OCI-LY7 (cell line): Measurements from ENCODE around the gene ZNF506. TPM values are rescaled to one million over a fixed set of nuclear protein-coding genes. Genes with fewer than 3 reads are reported as not detected.

Experiments used
- BruUV-seq: library from RNA; stranded (reverse); fragments of 400-500 nt; replicated peaks from 2 replicates; lab custom pipeline; 2021; lab: Mats Ljungman, UMichigan
- CTCF ChIA-PET: fragments of 300-600 bp; sonication (Branson Sonifier 250); formaldehyde crosslinking; loops from one replicate; lab custom pipeline; 2022; ENCODE audit warnings: antibody characterized with exemption; ENCODE audit not compliant: unreplicated experiment; lab: Charles Lee
- POLR2A ChIA-PET: fragments of 300-600 bp; sonication (Branson Sonifier 250); formaldehyde crosslinking; loops from one replicate; lab custom pipeline; 2022; ENCODE audit warnings: antibody characterized with exemption; lab: Charles Lee
- DNase-seq: peaks from one replicate; pipeline ENCODE4 v3.0.0-alpha.2; 2015; ENCODE audit warnings: low spot score
- H2AFZ ChIP-seq: fragments of 200-600 bp; sonication (generic), shearing (Covaris generic); 2 replicates; pipeline ENCODE4 v1.6.1; 2014; ENCODE audit warnings: mild to moderate bottlenecking, antibody characterized with exemption, low read length, moderate library complexity
- H3K27ac ChIP-seq: fragments of 200-600 bp; sonication (generic); 2 replicates; pipeline ENCODE4 v1.5.1; 2014; ENCODE audit warnings: mixed run types, low read depth, mild to moderate bottlenecking, moderate library complexity, low read length, inconsistent platforms; ENCODE audit not compliant: poor library complexity, severe bottlenecking
- H3K36me3 ChIP-seq: fragments of 200-600 bp; sonication (generic); 2 replicates; pipeline ENCODE4 v1.6.1; 2014; ENCODE audit warnings: mild to moderate bottlenecking, antibody characterized with exemption, low read length, moderate library complexity, mixed read lengths; ENCODE audit not compliant: insufficient read depth
- H3K4me1 ChIP-seq: fragments of 200-600 bp; sonication (generic); 2 replicates; pipeline ENCODE4 v1.5.1; 2014; ENCODE audit warnings: mild to moderate bottlenecking, low read length; ENCODE audit not compliant: insufficient read depth, poor library complexity, severe bottlenecking
- H3K4me2 ChIP-seq: fragments of 200-600 bp; sonication (generic); 2 replicates; pipeline ENCODE4 v1.6.1; 2014; ENCODE audit warnings: mild to moderate bottlenecking, low read length
- H3K4me3 ChIP-seq: fragments of 200-600 bp; sonication (generic); 2 replicates; pipeline ENCODE4 v1.5.1; 2014; ENCODE audit warnings: mild to moderate bottlenecking, low read depth, low read length; ENCODE audit not compliant: poor library complexity, severe bottlenecking
- H3K79me2 ChIP-seq: fragments of 200-600 bp; sonication (generic); 2 replicates; pipeline ENCODE4 v1.6.1; 2016; ENCODE audit warnings: low read depth, mild to moderate bottlenecking, low read length, moderate library complexity, mixed read lengths; ENCODE audit not compliant: insufficient read depth
- H3K9me2 ChIP-seq: fragments of 200-600 bp; sonication (generic); 2 replicates; pipeline ENCODE4 v1.6.1; 2016; ENCODE audit warnings: mild to moderate bottlenecking, low read length, mixed read lengths; ENCODE audit not compliant: insufficient read depth
- H3K9me3 ChIP-seq: fragments of 200-600 bp; sonication (generic); 2 replicates; pipeline ENCODE4 v1.6.1; 2014; ENCODE audit warnings: mild to moderate bottlenecking, mixed run types, low read length, mixed read lengths
- H4K20me1 ChIP-seq: fragments of 200-600 bp; sonication (generic); 2 replicates; pipeline ENCODE4 v1.6.1; 2014; ENCODE audit warnings: mild to moderate bottlenecking, antibody characterized with exemption, low read length, moderate library complexity, mixed read lengths; ENCODE audit not compliant: insufficient read depth
- EZH2phosphoT487 ChIP-seq: fragments of 200-600 bp; sonication (generic); IDR thresholded peaks from 2 replicates; pipeline ENCODE4 v1.6.1; 2018; ENCODE audit warnings: low read depth, borderline replicate concordance, mild to moderate bottlenecking, mixed run types, antibody characterized with exemption, low read length, moderate library complexity, mixed read lengths
- intact Hi-C: fragments of 100-400 bp; cut with micrococcal nuclease; formaldehyde crosslinking; loops from one replicate; pipeline ENCODE4 v1.10.0; 2022; ENCODE audit not compliant: unreplicated experiment
- small RNA-seq: library from RNA; depleted of rRNA; stranded (forward); fragments of <200 nt; gene quantifications from one replicate; pipeline ENCODE3, GENCODE V24; 2014
- total RNA-seq, 2 experiments: library from RNA; depleted of rRNA in 1 of 2; stranded (reverse); fragments of >200 nt in 1 of 2; shearing (Covaris generic) in 1 of 2; gene quantifications; 2 replicates each; pipeline ENCODE4 v1.2.3, GENCODE V29; 2014 to 2022
- TF ChIP-seq, protein P1 (sequence below): fragments of 200-600 bp; sonication (generic); conservative IDR thresholded peaks from 2 replicates; pipeline ENCODE4 v1.5.1; 2014; ENCODE audit warnings: mild to moderate bottlenecking, antibody characterized with exemption, low read length, moderate library complexity, mixed read lengths

Gene ZNF506
- total RNA-seq, 2 experiments from 2014 or later, result 29.7 to 36.4 TPM

DNA sequence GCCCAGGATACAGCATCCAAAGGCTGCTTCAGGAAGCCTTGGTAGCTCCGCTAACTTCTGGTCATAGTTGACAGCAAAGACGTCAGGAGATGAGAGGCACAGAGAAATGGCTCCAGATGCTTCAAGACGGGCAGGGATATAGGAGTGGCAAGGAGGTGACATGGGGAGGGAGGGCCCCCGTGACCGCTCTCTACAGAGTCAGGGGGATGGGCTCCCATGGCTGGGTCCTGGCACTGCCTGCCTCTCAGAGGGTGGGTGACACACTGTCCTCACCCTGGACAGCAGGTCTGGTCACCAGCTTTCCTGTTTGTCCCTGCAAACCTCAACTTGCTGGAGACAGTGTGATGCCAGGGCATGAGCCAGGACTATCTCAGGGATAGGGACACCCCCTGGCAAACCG, 78.4 kb downstream of the ZNF506 start:
- H4K20me1 ChIP-seq, result no peaks in the 10 kb centered on the region
- intact Hi-C loops, result loop anchor here (10.0 kb wide), 1 partner anchor 208 kb away; the partner anchor contains the start of gene CILP2
- H3K4me3 ChIP-seq, result no peak overlapping the region
- H3K4me2 ChIP-seq, result no peak overlapping the region
- no peak overlapping the region for H3K27ac ChIP-seq
- DNase-seq, result no peak
- no peaks in the 10 kb centered on the region for H3K4me1 ChIP-seq
- no peaks in the 10 kb centered on the region for H3K36me3 ChIP-seq
- ChIA-PET CTCF (no interaction called here), POLR2A (no interaction called here)
- no peaks in the 10 kb centered on the region for H3K79me2 ChIP-seq
- TF ChIP-seq, protein P1, sequence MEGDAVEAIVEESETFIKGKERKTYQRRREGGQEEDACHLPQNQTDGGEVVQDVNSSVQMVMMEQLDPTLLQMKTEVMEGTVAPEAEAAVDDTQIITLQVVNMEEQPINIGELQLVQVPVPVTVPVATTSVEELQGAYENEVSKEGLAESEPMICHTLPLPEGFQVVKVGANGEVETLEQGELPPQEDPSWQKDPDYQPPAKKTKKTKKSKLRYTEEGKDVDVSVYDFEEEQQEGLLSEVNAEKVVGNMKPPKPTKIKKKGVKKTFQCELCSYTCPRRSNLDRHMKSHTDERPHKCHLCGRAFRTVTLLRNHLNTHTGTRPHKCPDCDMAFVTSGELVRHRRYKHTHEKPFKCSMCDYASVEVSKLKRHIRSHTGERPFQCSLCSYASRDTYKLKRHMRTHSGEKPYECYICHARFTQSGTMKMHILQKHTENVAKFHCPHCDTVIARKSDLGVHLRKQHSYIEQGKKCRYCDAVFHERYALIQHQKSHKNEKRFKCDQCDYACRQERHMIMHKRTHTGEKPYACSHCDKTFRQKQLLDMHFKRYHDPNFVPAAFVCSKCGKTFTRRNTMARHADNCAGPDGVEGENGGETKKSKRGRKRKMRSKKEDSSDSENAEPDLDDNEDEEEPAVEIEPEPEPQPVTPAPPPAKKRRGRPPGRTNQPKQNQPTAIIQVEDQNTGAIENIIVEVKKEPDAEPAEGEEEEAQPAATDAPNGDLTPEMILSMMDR, result no peak
- no peak for TF ChIP-seq EZH2phosphoT487
- no peaks in the 10 kb centered on the region for H3K9me3 ChIP-seq
- no peaks in the 10 kb centered on the region for H3K9me2 ChIP-seq
- no peak overlapping the region for H2AFZ ChIP-seq
- BruUV-seq, result no TSS peak

DNA sequence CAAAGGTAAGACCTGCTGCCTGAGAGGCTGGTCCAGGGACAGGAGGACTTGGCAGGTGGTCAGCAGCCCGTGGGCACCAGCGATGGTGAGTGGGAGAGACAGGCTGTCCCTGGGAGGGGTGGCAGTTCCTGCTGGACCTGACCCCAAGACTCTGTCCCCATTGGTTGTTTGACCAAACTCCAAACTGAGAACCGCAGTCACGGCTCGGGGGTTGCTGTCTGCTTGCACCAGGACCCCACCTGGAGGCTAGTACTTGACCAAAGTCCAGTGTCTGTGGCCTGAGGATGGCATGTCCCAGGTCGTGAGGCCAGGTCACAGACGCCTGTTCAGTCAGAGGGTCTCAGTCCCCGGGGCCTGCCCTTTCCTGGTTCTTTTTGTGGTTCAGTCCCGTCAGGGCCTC, 78.8 kb downstream of the ZNF506 start:
- no TSS peak for BruUV-seq
- POLR2A ChIA-PET, result no interaction called here
- Histone ChIP-seq H3K4me2 (no peak overlapping the region), H3K4me1 (no peaks in the 10 kb centered on the region), H3K27ac (no peak overlapping the region), H2AFZ (no peak overlapping the region), H3K9me3 (no peaks in the 10 kb centered on the region), H3K4me3 (no peak overlapping the region), H3K36me3 (no peaks in the 10 kb centered on the region), H3K9me2 (no peaks in the 10 kb centered on the region), H3K79me2 (no peaks in the 10 kb centered on the region), H4K20me1 (no peaks in the 10 kb centered on the region)
- intact Hi-C loops, result loop anchor here (10.0 kb wide), 1 partner anchor 208 kb away; the partner anchor contains the start of gene CILP2
- TF ChIP-seq, protein P1, result no peak
- TF ChIP-seq EZH2phosphoT487, result no peak
- CTCF ChIA-PET, result no interaction called here
- DNase-seq, result no peak

Small RNA genes lying within 50 kb of the gene (small RNA-seq; reads per million reads assigned to genes)
- not detected for gene AC011477.5

Other genes with a start within 250 kb of the ZNF506 start
- gene PBX4, start 203.1 kb downstream of the ZNF506 start, total RNA-seq (2014; rRNA removed; shearing (Covaris generic)), result 5.1 and 6.7 TPM in 2 replicates
- gene PBX4, start 203.1 kb downstream of the ZNF506 start, total RNA-seq (2022), result 4.6 and 5.0 TPM in 2 replicates
- 6.0 and 12.4 TPM in 2 replicates for gene LPAR2, start 193.5 kb downstream of the ZNF506 start, total RNA-seq (2014; rRNA removed; shearing (Covaris generic))
- 17.5 and 18.4 TPM in 2 replicates for gene LPAR2, start 193.5 kb downstream of the ZNF506 start, total RNA-seq (2022)
- 30.1 and 34.7 TPM in 2 replicates for gene GMIP, start 178.1 kb downstream of the ZNF506 start, total RNA-seq (2014; rRNA removed; shearing (Covaris generic))
- gene GMIP, start 178.1 kb downstream of the ZNF506 start, total RNA-seq (2022), result 41.6 and 48.7 TPM in 2 replicates
- 41.0 and 58.3 TPM in 2 replicates for gene ATP13A1, start 158.1 kb downstream of the ZNF506 start, total RNA-seq (2014; rRNA removed; shearing (Covaris generic))
- gene ATP13A1, start 158.1 kb downstream of the ZNF506 start, total RNA-seq (2022), result 122 and 128 TPM in 2 replicates
- 83.8 and 85.6 TPM in 2 replicates for gene ZNF101, start 152.9 kb downstream of the ZNF506 start, total RNA-seq (2014; rRNA removed; shearing (Covaris generic))
- 66.6 and 87.0 TPM in 2 replicates for gene ZNF101, start 152.9 kb downstream of the ZNF506 start, total RNA-seq (2022)
- 4.5 and 8.7 TPM in 2 replicates for gene ZNF14, start 88.6 kb downstream of the ZNF506 start, total RNA-seq (2014; rRNA removed; shearing (Covaris generic))
- gene ZNF14, start 88.6 kb downstream of the ZNF506 start, total RNA-seq (2022), result 7.0 and 8.4 TPM in 2 replicates
- 20.5 and 29.9 TPM in 2 replicates for gene ZNF253, start 44.1 kb upstream of the ZNF506 start, total RNA-seq (2014; rRNA removed; shearing (Covaris generic))
- gene ZNF253, start 44.1 kb upstream of the ZNF506 start, total RNA-seq (2022), result 36.8 and 39.1 TPM in 2 replicates
- gene ZNF93, start 79.2 kb upstream of the ZNF506 start, total RNA-seq (2014; rRNA removed; shearing (Covaris generic)), result 17.5 and 18.5 TPM in 2 replicates
- gene ZNF93, start 79.2 kb upstream of the ZNF506 start, total RNA-seq (2022), result 16.5 and 19.1 TPM in 2 replicates
- 9.1 and 10.5 TPM in 2 replicates for gene ZNF682, start 217.8 kb upstream of the ZNF506 start, total RNA-seq (2014; rRNA removed; shearing (Covaris generic))
- gene ZNF682, start 217.8 kb upstream of the ZNF506 start, total RNA-seq (2022), result 17.3 and 18.6 TPM in 2 replicates